Panc1 (cell line): ENCODE data around the gene TMEM151B.
"Not testable (repeated sequence)": the region's sequence is repeated elsewhere in the genome, so short reads cannot be mapped to it uniquely, and the experiment has no call there.

ENCODE experiments used
- CTCF ChIP-seq: fragments of 450-650 bp; IDR thresholded peaks from 2 replicates; pipeline ENCODE4 v1.5.1; 2017; ENCODE audit warnings: mild to moderate bottlenecking
- POLR2AphosphoS5 ChIP-seq: IDR thresholded peaks from 2 replicates; pipeline ENCODE4 v1.6.1; 2012; ENCODE audit warnings: mild to moderate bottlenecking, low read depth, low read length, moderate library complexity
- REST ChIP-seq, 2 experiments: IDR thresholded peaks; 2 replicates each; pipeline ENCODE4 v1.6.1; 2011 to 2012; ENCODE audit warnings: low read depth in 2 of 2, control low read depth in 1 of 2, low read length in 1 of 2, mild to moderate bottlenecking in 1 of 2, moderate library complexity in 1 of 2; ENCODE audit not compliant: insufficient read depth in 1 of 2
- SIN3A ChIP-seq: IDR thresholded peaks from 2 replicates; pipeline ENCODE4 v1.6.1; 2012; ENCODE audit warnings: low read depth, mild to moderate bottlenecking, low read length, moderate library complexity, borderline replicate concordance; ENCODE audit not compliant: insufficient read depth
- TCF7L2 ChIP-seq: IDR thresholded peaks from 2 replicates; pipeline ENCODE4 v1.6.1; 2011; ENCODE audit warnings: mild to moderate bottlenecking, low read depth, low read length, inconsistent platforms

GRCh38 chr6:44328203-44328602, 58.0 kb downstream of the TMEM151B start:
- TF ChIP-seq CTCF; POLR2AphosphoS5; SIN3A; REST (IDR thresholded peaks at IDR 0.05; ENCODE audit: insufficient read depth in 1 of 2, low read depth in 2 of 2, low read length in 1 of 2); TCF7L2: not testable (repeated sequence)
